Hepatocyte (in vitro differentiated cells): ENCODE results near the gene PSMG4. TPM values are rescaled to one million over a fixed set of nuclear protein-coding genes. Genes with fewer than 3 reads are reported as not detected.

Source experiments
- DNase-seq: peaks from one replicate; pipeline ENCODE4 v3.0.0-alpha.2; 2016; ENCODE audit warnings: low spot score
- H2AFZ ChIP-seq: fragments of 200-600 bp; sonication (generic); 2 replicates; pipeline ENCODE4 v1.6.0; 2016; ENCODE audit warnings: antibody characterized with exemption, mild to moderate bottlenecking
- H3K27ac ChIP-seq: fragments of 200-600 bp; sonication (generic); 2 replicates; pipeline ENCODE4 v1.5.1; 2016; ENCODE audit warnings: mild to moderate bottlenecking
- H3K27me3 ChIP-seq: fragments of 200-600 bp; sonication (generic); 2 replicates; pipeline ENCODE4 v1.6.1; 2016
- H3K36me3 ChIP-seq: fragments of 200-600 bp; sonication (generic); replicated peaks from 2 replicates; pipeline ENCODE4 v1.5.1; 2016; ENCODE audit warnings: low read depth; ENCODE audit not compliant: insufficient read depth
- H3K4me1 ChIP-seq: fragments of 200-600 bp; sonication (generic); 2 replicates; pipeline ENCODE4 v1.5.1; 2016; ENCODE audit warnings: mild to moderate bottlenecking, moderate library complexity; ENCODE audit not compliant: insufficient read depth
- H3K4me2 ChIP-seq: fragments of 200-600 bp; sonication (generic); 2 replicates; pipeline ENCODE4 v1.6.0; 2016
- H3K4me3 ChIP-seq: fragments of 200-600 bp; sonication (generic); 2 replicates; pipeline ENCODE4 v1.5.1; 2016; ENCODE audit warnings: mild to moderate bottlenecking
- H3K79me2 ChIP-seq: fragments of 200-600 bp; sonication (generic); 2 replicates; pipeline ENCODE4 v1.6.0; 2017; ENCODE audit warnings: mild to moderate bottlenecking
- H3K9me2 ChIP-seq: fragments of 200-600 bp; sonication (generic); replicated peaks from 2 replicates; pipeline ENCODE4 v1.6.0; 2017; ENCODE audit warnings: mild to moderate bottlenecking; ENCODE audit not compliant: insufficient read depth
- H3K9me3 ChIP-seq: fragments of 200-600 bp; sonication (generic); 2 replicates; pipeline ENCODE4 v1.5.1; 2016; ENCODE audit warnings: low read depth, mild to moderate bottlenecking
- H4K20me1 ChIP-seq: fragments of 200-600 bp; sonication (generic); 2 replicates; pipeline ENCODE4 v1.6.0; 2016; ENCODE audit warnings: mild to moderate bottlenecking; ENCODE audit not compliant: insufficient read depth, poor library complexity, severe bottlenecking
- EZH2 ChIP-seq: fragments of 200-600 bp; sonication (generic); IDR thresholded peaks from 2 replicates; pipeline ENCODE4 v1.6.1; 2016; ENCODE audit warnings: antibody characterized with exemption, mild to moderate bottlenecking, borderline replicate concordance
- EZH2phosphoT487 ChIP-seq: fragments of 200-600 bp; sonication (generic); IDR thresholded peaks from one replicate; pipeline ENCODE4 v1.6.1; 2018; ENCODE audit warnings: antibody characterized with exemption, mild to moderate bottlenecking, low read depth, moderate library complexity; ENCODE audit not compliant: unreplicated experiment, severe bottlenecking
- WGBS: methylation state at CpG from one replicate; pipeline ENCODE4 v1.1.6; 2016; ENCODE audit warnings: low lambda C conversion rate; ENCODE audit errors: missing lambda C conversion rate; 5-methylcytosine and 5-hydroxymethylcytosine counted together
- polyA plus RNA-seq: library from polyadenylated mRNA; unstranded; fragments of >200 nt; fragmentation: Nextera tagmentation; extraction: Ambion mirVana; gene quantifications from 2 replicates; pipeline ENCODE4 v1.2.1, GENCODE V29; 2016
- total RNA-seq: library from RNA; depleted of rRNA; stranded (reverse); fragments of >200 nt; gene quantifications from 2 replicates; pipeline ENCODE4 v1.2.3, GENCODE V29; 2014
- TF ChIP-seq, protein P1 (sequence below): fragments of 200-600 bp; sonication (generic); IDR thresholded peaks from 2 replicates; pipeline ENCODE4 v1.5.1; 2016; ENCODE audit warnings: antibody characterized with exemption, mild to moderate bottlenecking; ENCODE audit not compliant: poor library complexity

Gene PSMG4
- total and polyA plus RNA-seq, 2 experiments from 2014 or later: 15.5 to 26.4 TPM

DNA sequence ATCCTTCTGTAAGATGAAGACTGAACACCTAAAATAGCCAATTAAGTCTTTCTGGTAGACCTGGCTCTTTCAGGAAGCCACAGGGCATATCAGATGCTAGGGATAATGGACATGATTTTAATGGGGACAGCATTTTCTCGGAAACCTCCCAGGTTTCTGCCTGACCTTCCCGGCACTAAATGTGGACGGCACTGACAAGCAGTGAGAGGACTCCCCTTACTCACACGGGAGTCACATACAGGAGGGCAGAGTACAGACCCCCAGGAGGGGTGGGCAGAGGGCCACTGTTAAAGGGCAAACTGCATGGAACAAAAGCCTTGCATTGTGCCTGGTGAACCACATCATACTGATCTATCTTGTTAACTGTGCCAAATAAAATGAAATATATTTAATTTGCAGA lies 19.9 kb downstream of the PSMG4 start:
- Histone ChIP-seq H3K4me3 (no peak overlapping the region), H2AFZ (no peak overlapping the region), H3K27me3 (no peaks in the 10 kb centered on the region), H3K4me1 (no peaks in the 10 kb centered on the region), H3K9me2 (no peaks in the 10 kb centered on the region), H3K36me3 (no peaks in the 10 kb centered on the region), H3K4me2 (no peak overlapping the region), H3K79me2 (no peaks in the 10 kb centered on the region), H3K9me3 (no peaks in the 10 kb centered on the region), H3K27ac (no peak overlapping the region), H4K20me1 (no peaks in the 10 kb centered on the region)
- TF ChIP-seq, protein P1, sequence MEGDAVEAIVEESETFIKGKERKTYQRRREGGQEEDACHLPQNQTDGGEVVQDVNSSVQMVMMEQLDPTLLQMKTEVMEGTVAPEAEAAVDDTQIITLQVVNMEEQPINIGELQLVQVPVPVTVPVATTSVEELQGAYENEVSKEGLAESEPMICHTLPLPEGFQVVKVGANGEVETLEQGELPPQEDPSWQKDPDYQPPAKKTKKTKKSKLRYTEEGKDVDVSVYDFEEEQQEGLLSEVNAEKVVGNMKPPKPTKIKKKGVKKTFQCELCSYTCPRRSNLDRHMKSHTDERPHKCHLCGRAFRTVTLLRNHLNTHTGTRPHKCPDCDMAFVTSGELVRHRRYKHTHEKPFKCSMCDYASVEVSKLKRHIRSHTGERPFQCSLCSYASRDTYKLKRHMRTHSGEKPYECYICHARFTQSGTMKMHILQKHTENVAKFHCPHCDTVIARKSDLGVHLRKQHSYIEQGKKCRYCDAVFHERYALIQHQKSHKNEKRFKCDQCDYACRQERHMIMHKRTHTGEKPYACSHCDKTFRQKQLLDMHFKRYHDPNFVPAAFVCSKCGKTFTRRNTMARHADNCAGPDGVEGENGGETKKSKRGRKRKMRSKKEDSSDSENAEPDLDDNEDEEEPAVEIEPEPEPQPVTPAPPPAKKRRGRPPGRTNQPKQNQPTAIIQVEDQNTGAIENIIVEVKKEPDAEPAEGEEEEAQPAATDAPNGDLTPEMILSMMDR: no peak
- TF ChIP-seq EZH2phosphoT487 (no peak), EZH2 (no peak)
- no peak for DNase-seq
- WGBS: 94% methylated on average over 4 of the region's 4 CpGs

DNA sequence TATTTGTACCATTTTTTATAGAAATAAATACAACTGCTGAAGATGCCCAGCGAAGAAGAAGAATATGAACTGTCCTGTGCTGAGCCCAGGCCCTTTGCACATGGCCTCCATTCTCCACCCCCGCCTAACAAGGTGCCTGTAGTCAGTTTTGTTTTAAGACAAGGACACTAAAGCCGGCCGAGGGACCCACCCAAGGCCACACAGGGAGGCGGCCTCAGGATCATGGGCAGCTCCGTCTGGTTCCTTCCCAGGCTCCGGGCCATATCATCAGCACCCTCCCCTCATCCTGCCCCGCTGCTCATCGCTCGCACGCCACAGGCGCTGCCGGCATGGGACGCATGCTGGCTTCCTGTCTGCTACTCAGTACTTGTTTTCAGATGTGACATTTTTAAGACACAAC lies 21.3 kb downstream of the PSMG4 start:
- 83% methylated on average over 14 of the region's 14 CpGs for WGBS
- Histone ChIP-seq H2AFZ (no peak overlapping the region), H3K4me1 (no peaks in the 10 kb centered on the region), H3K9me3 (no peaks in the 10 kb centered on the region), H3K36me3 (no peaks in the 10 kb centered on the region), H3K79me2 (no peaks in the 10 kb centered on the region), H3K27ac (no peak overlapping the region), H3K4me3 (no peak overlapping the region), H3K9me2 (no peaks in the 10 kb centered on the region), H3K27me3 (no peaks in the 10 kb centered on the region), H4K20me1 (no peaks in the 10 kb centered on the region), H3K4me2 (no peak overlapping the region)
- TF ChIP-seq EZH2phosphoT487 (no peak), EZH2 (no peak)
- TF ChIP-seq, protein P1: no peak
- no peak for DNase-seq

DNA sequence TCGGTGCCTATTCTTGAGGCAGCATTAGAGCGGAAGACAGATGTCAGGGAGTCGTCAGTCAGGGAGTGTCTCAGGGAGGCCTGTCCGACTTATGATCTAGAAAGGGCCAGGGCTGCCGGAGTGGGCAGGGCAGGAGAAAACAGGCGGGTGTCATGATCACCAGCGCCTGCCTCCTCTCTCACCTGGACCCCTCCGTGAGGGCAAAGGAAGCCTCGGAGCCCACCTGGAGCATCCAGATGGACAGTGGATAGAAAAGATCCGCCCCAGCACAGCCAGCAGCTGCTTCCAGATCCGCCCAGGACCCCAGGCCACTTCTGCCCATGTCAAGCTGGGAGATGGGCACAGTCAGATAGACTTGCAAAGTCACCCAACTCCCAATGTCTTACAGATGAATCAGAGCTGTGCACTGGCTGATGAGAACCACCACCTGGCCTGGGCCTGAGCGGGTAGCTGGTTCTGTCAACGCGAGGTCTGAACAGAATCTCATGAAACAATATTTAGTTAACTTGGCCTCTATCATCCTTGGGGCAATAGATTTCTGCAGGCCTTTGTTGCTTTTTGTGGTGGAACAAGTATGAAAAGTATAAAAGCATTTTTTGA lies 22.2 kb downstream of the PSMG4 start:
- 89% methylated on average over 14 of the region's 14 CpGs for WGBS
- Histone ChIP-seq H3K27me3 (no peaks in the 10 kb centered on the region), H3K9me2 (no peaks in the 10 kb centered on the region), H3K4me1 (no peaks in the 10 kb centered on the region), H3K4me3 (no peak overlapping the region), H4K20me1 (no peaks in the 10 kb centered on the region), H3K27ac (no peak overlapping the region), H3K4me2 (no peak overlapping the region), H3K9me3 (no peaks in the 10 kb centered on the region), H3K36me3 (no peaks in the 10 kb centered on the region), H3K79me2 (no peaks in the 10 kb centered on the region), H2AFZ (no peak overlapping the region)
- DNase-seq: no peak
- TF ChIP-seq, protein P1: no peak
- no peak for TF ChIP-seq EZH2
- no peak for TF ChIP-seq EZH2phosphoT487
